T1000 (cell line): ENCODE measurements around the gene ZFPM1.

Experiments used
- DNase-seq: peaks from one replicate; lab custom pipeline; 2025; ENCODE audit warnings: mixed read lengths; lab: John Stamatoyannopoulos, UW

ZFPM1 gene

DNA sequence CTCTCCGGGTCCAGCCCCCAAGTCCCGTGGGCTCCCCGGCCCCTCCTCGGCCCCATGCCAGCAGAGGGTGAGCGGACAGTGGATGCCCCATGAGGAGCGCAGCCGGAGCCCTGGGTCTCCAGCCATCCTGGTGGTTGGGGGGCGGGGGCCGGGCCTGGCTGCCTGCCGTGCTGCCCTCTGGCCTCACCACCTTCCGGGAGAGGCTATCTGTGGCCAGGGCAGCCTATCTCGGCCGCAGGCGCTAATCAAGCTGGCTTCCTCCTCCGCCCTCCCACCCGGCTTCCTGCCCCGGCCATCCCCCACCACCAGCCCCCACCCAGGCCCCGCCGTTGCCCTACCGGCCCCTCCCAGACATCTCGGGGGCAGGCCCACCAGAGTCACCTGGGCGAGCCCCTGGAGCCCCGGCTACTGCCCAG is 46.8 kb downstream of the ZFPM1 start:
- no peak for DNase-seq

DNA sequence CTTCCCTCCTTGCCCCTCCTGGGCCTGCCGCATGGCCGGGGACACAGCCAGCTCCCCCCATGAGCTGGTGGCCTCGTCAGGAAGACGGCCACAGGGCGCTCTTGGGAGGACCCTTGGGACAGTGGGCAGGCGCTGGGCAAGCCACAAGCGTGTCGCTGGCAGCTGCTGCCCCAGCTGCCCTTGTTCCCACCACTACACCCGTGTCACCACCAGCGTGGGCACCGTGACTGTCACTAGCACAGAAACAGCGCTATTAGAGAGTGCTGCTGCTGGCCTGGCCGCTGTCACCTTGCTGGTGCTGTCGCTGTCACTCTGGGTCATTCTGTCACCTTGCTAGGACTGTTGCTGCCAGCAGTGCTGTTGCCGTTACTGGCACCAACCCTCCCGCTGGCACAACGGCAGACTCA is 47.2 kb downstream of the ZFPM1 start:
- DNase-seq, result no peak

DNA sequence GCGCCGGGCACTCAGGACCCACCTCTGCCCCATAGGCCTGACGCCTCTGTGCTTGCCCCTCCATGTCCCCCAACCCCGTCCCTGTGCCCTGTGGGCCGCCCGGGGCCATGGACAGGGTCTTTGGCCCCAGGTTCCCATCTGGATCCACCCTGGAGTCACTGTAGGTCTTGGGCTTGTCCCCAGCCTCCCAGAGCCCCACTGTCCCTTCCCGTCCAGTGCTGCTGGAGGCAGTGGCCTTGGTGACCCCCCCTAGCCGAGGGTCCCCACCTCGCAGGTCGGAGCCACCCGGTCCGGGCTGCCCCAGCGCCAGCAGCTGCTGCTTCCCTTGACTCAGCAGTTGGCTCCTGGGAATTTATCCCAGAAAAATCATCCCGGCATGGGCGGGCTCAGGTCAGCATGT is 49.3 kb downstream of the ZFPM1 start:
- DNase-seq, result no peak

- no peak for DNase-seq
These were observed 49.7 kb downstream of the ZFPM1 start for GRCh38 chr16:88502776-88503280.

GRCh38 chr16:88503374-88503770 is 50.3 kb downstream of the ZFPM1 start:
- DNase-seq, result no peak

GRCh38 chr16:88503771-88504488 is 50.9 kb downstream of the ZFPM1 start:
- no peak for DNase-seq

- no peak for DNase-seq
These were observed 51.7 kb downstream of the ZFPM1 start for GRCh38 chr16:88504489-88505404.

GRCh38 chr16:88505405-88506082 is 52.5 kb downstream of the ZFPM1 start:
- no peak for DNase-seq

DNA sequence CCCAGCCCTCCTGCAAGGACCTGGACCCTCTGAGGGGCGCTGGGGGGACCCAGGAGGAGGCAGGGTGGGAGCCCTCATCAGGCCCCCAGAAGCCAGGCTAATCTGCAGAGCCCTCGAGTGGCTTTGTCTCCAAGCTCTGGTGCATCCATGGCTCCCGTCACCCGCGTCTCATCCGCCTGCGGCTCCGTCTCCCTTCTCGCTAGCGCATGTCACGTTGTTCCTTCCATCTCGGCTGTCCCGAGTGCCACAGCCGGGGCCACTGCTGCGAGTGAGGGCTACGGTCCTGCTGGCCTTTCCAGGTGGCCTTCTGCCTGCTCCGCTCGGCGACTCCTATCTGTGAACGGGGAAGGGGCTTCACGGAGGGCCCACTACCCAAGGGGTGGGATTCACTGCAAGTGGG is 53.6 kb downstream of the ZFPM1 start:
- DNase-seq, result no peak

GRCh38 chr16:88507231-88507743 is 54.2 kb downstream of the ZFPM1 start:
- no peak for DNase-seq

- DNase-seq, result no peak
These were observed 55.3 kb downstream of the ZFPM1 start for GRCh38 chr16:88508376-88508867.

DNA sequence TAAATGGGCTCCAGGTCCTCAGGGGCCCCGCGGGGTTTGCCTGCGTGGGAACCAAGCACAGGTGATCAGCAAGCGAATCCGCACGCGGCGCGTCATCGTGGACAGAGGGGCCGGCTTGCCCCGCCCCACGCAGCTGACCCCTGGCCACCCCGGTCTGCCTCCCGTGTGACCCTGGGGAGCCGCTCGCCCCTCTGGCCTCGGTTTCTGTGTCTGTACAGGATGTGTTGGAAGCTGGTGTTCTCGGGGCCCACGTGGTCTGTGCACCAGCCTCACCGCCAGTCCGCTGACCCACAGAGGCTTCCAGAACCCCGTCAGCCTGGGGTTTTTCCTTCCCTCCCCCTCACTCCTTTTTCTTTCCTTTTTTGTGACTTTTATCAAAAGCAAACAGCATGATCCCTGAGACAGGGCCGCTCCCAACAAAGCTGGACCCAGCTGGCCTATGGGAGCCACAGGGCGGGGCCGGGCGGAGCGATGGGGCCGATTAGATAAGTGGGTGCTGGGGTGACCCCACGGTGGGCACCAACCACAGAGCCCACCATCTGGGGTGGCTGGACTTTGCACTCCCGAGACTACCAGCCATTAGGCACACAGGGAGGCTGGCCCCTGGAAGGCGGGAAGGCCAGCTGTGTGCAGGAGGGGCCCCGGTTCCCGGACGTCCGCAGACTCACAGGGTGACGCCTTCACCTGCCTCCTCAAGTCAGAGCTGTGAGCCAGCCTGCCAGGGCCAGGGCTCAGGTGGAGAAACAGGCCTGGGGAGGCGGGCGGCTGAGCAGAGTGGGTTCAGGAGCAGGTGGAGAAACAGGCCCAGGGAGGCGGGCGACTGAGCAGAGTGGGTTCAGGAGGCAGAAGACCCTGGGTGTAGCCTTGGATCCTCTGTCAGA is 56.0 kb downstream of the ZFPM1 start:
- DNase-seq, result no peak

GRCh38 chr16:88509749-88510069 is 56.6 kb downstream of the ZFPM1 start:
- DNase-seq, result no peak

DNA sequence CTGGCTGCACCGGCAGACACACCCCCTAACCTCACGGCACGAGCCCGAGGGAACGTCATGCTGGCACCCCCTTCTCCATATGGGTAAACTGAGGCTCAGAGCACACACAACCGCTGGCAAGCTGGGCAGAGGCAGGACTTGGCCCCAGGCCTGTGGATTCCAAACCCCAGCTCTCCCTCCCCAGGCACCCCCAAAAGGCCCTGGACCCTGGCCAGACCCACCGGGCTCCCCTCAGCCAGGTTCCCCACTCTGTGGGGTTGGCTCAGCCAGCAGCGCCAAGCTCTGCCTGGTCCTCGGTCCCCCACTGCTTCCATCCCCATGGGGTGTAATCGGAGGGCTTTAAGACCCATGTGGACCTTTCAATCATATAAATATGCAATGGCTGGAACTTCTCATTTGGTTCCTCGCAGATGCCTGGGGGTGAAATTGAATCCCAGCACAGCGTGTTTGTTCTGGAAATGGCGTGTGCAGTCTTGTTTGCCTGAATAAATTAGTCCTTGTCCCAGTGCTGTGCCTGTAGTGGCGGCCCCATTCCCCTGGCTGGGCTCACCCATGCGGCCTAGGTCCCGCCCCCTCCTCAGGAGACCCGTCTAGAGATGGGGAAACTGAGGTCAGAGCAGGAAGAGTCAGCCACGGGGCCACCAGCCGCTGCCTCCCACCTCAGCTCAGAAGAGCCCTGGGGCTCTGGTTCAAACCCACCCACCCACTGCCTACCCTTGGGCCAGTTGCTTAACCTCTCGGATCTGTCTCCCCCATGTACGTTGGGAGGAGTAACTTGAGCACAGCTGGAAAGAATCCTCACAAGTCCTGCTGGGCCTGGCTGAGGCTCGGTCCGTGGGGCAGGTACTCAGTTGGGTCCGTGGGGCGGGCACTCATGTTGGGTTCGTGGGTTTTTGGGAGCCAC is 57.3 kb downstream of the ZFPM1 start:
- no peak for DNase-seq

GRCh38 chr16:88511060-88511459 is 58.0 kb downstream of the ZFPM1 start:
- DNase-seq, result no peak

DNA sequence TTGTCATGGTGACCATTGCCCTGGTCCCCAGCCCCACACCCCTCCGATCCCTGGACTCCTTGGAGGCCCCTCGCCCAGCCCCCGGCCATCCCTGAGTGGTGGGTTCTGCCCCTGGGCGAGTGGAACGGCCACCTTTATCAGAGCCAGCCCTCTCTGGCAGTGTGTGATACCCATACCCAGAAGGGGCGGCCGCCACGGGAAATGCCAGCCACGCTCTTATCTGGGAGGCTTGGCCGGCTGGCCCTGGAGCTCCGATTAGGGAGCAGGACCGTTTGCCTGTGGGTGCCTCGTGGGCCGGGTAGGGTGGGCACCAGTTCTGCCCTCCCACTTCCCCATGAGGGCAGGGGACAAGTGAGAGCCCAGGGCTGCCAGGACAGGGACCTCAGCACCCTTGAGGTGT is 58.8 kb downstream of the ZFPM1 start:
- no peak for DNase-seq

DNA sequence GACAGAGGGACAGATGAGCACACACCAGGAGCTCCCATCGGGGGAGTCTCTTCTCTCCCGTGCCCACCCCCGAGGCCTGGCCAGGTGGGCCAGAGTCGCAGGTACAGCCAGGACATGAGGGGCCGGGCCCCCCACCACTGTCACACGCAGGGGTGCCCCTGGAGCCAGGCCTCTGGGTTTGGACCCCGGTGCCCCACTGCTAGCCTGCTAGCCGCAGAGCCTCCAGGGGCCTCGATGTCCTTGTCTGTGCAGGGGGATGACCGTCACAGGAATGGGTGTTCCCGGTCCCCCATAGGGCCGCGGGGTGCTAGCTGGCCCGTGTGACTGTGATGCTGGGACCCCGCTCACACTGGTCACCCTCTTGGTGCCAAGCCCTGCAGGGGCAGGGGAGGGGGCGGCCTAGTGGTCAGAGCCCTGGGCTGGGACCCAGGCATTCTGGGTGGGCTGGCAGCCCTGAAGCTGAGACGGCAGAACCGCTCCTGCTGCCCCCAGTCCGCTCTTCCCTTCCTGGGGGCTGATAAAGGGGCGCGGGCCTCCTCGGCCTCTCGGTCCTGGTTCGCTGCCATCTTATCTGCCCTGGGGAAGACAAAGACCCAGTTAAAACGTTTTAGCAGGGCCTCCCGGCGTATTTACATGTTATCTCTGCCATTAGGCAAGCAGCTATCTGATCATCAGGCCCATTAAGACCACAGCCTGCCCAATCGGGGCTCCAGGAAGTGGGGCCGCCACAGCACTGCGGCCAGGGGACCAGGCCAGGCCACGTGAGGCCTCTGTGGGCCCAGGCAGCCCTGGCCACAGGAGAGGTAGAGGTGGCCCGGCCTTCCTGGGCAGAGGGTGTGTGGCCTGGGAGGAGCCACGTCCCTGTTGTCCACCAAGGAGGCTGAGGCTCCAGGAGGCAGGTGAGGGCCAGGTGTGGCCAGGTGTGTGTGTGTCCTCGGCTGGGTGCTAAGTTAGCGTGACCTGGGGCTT is 59.9 kb downstream of the ZFPM1 start:
- DNase-seq, result no peak

- no peak for DNase-seq
These were observed 61.0 kb downstream of the ZFPM1 start for GRCh38 chr16:88514070-88514469.
